GM19193 (cell line): ENCODE data around the gene FBXL16.
A peak's percentile ranks its signal among the peaks of the same experiment; 100 is the strongest.

ENCODE experiments used
- POLR2A ChIP-seq: IDR thresholded peaks from 4 replicates; pipeline ENCODE4 v1.6.1; 2011; ENCODE audit not compliant: insufficient read depth, insufficient read length; ENCODE audit errors: extremely low read depth

Gene FBXL16

DNA sequence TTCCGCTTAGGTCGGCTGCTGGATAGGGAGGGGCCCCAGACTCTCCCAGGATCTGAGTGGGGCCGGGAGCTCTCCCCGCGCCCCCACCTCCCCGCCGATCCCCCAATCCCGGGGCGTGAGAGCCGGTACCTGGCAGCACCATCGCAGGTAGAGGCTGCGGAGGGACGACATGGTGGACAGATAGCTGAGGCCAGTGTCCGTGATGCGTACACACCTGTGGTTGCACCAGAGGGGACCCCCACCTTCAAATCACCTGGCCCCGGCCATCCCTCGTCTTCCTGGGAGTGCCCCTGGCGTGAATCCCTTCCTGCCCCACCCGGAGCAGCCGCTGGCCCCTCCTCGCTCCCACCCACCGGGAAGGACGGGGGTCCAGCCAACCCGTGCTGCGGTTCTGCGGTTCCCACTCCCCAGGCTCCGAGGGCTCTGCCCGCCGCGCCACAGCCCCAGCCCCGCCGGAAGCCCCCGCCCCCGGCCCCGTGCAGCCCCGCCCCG is 10.7 kb downstream of the FBXL16 start:
- TF ChIP-seq POLR2A: no peak

- no peak for TF ChIP-seq POLR2A
These were observed 11.3 kb downstream of the FBXL16 start for GRCh38 chr16:694187-694862.

DNA sequence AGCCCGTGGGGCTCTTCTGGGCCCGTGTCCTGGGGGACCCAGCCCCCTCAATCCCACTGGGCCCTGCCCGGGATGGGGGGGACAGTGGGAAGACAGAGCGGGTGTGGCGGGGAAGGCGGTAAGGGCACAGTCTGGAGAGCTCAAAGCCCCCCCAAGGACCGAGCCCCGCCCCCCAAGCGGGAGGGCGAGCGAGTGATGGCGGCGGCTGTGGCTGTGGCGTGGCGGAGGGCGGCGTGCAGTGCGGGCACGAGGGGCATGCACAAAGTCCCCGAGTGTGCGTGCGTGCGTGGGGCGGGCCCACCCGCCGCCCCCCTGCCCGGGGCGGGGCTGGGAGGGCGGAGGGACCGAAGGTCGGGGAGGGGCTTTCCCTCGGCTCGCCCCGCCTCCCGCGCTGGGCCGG is 11.8 kb downstream of the FBXL16 start:
- TF ChIP-seq POLR2A: no peak

DNA sequence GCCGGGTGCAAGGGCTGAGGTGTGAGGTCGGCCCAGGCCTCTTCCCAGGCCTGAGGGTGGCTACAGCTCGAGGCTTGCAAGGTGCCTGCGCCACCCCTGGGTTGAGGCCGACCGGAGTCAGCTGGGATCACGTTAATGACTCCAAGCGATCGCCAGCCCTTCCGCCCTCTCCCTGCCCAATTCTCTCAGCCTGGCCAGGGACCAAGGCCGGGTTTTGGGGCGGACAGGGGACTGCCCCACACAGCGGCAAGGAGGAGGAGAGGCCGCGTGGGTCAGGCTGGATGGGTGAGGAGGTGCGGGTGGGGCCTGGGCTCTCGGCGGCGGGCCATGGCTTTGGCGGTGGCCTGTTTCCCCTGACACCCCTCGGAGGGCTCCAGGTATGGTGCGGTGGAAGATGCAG is 12.2 kb downstream of the FBXL16 start:
- no peak for TF ChIP-seq POLR2A

GRCh38 chr16:692356-693108 is 13.1 kb downstream of the FBXL16 start:
- TF ChIP-seq POLR2A: no peak

DNA sequence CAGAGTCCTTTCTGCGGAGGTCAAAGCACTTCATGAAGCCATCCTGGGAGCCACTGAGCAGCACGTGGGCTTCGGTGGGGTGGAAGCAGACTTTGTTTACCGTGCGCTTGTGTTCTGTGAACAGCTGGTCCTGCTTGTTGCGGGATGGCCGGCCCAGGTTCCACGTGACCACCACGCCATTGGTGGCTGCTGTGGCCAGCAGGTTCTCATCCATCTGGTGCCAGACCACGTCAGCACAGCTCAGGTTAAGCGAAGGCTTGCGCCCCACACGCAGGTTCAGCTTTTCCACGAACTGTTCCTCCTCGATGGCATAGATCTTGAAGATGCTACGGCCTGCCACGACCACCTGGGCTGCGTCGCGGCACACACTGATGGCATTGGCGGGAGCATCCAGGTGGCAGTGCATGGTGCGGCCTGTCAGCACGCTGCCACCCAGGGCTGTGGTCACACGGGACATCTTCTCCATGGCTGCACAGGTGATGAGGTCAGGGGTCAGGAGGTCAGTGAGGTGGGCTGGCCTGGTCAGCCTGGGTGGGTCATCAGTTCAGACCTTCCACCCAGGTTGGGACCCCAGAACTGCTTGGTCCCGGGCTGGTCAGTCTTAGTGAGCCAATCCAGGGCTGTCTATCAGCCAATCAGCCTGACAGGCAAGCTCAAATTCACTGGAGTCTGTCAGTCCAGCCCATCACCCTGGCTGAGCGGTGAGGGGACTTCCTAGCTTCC is 16.3 kb downstream of the FBXL16 start:
- TF ChIP-seq POLR2A: no peak

GRCh38 chr16:687499-687898 is 18.1 kb downstream of the FBXL16 start:
- no peak for TF ChIP-seq POLR2A

DNA sequence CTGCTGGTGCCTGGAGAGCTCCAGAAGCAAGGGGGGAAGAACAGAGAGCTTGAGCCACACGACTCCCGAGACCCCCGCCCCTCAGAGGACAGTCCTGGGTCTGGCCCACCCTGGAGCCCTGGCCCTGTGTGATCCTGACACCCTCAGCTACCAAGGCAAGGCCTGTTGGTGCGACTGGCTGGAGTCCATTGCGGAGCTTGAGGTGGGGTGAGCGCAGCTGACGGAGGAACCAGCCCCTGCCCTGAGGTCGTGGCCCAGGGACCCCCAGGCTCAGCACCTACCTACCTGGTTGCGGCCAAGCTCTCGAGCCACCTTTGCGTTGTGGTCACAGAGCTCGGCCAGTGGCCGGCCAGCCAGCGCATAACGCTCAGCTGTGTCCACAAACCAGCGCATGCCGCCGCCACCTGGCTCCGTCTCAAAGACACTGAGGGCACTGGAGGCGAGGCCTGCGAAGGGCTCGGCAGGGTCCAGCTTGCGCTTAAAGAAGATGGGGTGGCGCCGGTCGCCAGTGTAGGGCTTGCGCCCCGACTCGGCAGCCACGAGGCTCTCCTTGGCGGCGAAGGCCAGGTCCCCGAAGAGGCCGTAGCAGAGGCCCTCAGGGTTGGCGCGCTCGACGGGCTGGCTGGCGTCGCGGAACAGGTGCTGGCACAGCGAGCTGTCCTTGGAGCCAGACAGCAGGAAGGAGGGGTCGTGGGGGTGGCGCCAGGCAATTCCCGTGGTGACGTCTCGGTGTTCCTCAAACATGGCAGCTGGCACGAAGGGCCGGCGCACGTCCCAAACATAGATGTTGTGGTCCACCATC is 18.9 kb downstream of the FBXL16 start:
- no peak for TF ChIP-seq POLR2A

DNA sequence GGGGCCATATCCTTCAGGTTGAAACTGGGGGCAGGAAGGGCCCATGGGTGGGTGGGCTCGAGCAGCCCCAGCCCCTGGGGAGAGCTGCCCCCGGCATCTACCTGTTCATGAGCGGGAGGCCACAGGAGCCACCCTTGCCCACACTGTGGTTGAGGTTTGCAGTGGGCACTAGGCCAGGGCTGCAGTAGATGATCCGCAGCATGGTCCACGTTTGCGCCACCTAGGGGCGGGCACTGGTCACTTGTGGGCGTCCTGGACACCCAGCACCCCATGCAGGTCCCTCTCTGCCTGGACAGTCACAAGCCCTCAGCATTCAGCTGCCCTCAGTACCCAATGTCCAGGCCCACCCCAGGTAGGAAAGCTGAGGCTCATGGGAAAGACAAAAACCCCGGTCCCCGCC is 19.6 kb downstream of the FBXL16 start:
- no peak for TF ChIP-seq POLR2A

- no peak for TF ChIP-seq POLR2A
These were observed 20.5 kb downstream of the FBXL16 start for GRCh38 chr16:684961-685696.

DNA sequence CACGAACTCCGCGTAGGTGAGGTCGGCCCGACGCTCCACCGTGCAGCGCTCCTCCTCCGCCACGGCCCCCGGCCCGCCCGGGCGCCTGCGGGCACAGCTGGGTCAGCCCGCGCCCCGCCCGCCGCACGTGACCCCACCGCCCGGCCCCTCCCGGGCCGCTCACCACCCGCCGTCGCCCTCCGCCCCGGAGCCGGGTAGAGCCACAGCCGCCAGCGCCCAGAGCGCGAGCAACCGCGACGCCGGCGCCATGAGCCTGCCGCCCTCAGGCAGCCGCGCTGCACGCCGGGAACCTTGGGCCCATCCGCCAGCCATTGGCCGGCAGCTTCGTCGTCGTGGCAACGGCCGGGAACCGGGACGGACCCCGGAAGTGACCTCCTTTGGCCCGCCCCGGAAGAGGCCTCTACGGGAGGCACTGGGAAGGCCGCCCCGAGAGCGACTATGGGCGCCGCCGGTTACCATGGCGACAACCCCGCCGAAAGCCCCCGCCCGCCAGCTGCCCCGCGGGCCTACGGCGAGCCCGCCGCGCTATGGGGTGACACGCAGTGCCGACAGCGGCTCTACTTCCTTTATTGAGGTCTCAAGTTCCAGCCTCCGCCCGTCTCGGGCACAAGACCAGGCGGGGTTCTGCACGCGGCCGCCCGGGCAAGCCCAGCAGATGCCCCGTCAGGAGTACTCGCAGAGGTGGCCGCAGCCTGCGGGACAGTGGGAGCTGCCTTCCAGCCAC is 21.4 kb downstream of the FBXL16 start, which contains the start of gene JMJD8:
Gene JMJD8, minus strand, starts transcription at position 264 of the 724 bp plus-strand sequence. Its CDS starts 15 bp downstream, at position 249.
- TF ChIP-seq POLR2A: peak; percentile 91

GRCh38 chr16:683396-684070 is 22.1 kb downstream of the FBXL16 start:
- no peak for TF ChIP-seq POLR2A
